NCI-H2196 treated with DMSO at 0.1 percent for 48 hours (cell line): Measurements from ENCODE around the gene GTF2F1.
"Not testable (repeated sequence)": the region's sequence is repeated elsewhere in the genome, so short reads cannot be mapped to it uniquely, and the experiment has no call there.

Experiments
- DNase-seq: peaks from one replicate; lab custom pipeline; 2025; ENCODE audit not compliant: unreplicated experiment; lab: John Stamatoyannopoulos, UW

Gene GTF2F1

DNA sequence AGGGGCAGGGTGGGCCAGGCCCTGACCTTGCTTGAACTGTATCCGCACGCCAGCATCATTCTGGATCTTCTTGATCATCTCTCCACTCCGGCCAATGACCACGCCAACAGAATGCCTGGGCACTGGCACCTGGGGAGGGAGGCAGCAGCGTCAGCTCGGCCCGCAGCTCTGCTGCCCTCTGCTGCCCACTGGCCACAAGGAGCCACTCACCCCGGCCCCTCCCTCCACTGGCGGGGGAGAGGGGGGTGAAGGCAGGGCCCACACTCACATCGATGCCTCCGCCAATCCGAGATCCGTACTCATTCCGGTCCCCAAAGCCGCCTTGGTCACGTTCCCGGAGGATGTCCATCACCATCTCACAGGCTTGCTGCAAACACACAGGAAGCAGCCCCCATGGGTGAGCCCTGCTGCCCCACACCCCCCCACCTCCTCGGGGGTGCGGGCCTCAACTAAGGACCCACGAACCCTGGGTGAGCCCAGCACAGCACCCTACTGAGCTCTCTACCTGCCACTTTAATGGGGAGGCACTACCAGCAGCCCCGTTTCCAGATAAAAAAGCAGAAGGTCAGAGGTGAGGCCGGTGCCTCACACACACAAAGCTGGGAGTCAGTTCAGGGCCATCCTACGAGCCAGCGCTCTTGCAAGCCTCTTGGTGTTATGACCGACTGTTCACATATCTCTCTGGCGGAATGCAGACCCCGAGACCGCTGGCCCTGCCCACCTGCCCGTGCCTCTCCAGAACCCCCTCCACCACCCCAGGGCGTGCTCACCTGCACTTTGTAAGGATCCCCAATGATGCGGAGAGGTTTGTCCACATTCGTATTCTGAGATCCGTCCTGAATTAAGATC, 25.0 kb upstream of the GTF2F1 start:
- DNase-seq, result no peak

DNA sequence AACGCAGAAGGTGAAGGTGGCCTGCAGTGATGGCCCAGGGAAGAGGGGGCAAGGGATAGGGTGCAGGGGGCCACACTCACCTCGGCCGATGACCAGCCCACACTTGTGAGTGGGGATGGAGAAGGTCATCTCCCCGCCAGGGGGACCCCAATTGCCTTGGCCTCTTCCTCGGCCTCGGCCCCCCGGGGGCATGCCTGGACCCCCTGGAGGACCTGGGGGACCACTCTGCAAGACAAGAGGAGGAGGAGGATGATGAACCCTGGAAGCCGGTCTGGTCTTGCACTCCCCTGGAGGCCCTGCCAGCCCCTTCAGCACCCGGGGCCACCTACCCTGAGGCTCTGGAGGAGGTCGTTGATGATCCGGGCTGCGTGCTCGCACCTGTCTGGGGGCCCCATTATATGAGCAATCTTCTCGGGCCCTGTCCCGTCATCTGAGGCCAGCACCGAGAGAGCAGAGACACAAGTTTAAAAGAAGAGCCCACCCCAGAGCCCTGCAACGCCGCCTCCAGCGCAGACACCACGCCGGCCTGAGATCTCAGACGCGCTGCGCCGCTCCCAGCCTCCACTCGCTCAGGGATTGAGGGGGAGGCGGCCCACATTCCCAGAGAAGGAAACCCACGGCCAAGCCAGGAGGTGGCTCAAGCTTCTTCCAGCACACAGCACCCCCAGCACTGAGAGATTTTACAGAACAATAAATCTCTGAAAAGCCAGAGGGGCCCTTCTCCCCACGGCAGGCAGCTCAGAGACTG, 23.9 kb upstream of the GTF2F1 start:
- no peak for DNase-seq

- DNase-seq, result no peak
Measured at GRCh38 chr19:6415591-6416190, 22.7 kb upstream of the GTF2F1 start.

DNA sequence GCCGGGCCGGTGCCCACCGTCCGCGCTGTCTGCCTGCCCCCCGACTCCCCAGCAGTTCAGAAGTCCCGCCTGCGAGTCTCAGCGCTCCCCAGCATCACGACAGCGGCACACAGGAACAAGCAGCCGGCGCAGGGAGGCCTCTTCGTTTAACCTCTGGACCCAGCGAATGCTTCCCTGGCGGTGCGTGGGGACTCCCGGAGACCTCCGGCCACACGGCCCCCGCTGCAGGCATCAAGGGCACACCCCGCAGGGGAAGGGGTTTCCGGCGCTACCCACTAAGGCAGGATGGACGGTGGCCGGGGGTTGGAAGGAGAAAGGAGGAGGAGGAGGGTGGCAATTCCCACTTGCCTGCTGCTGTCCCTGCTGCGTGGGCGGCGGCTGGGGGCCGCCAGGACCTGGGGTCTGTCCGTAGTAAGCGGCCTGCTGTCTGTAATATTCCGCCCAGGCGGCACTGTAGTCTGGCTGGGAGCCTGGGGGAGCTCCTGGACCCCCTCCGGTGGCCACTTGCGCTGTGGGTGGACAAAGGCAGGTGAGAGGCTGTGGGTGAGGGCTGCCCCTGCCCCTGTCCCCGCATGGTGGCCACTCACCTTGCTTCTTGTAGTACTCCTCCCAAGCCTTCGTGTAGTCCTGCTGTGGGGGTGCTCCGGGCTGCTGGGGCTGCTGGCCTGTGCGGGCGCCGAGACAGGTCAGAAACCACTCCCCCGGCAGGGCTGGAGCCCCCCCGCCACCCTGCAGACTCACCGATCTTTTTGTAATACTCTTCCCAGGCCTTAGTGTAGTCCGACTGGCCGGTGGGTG, 22.0 kb upstream of the GTF2F1 start:
- DNase-seq, result no peak

DNA sequence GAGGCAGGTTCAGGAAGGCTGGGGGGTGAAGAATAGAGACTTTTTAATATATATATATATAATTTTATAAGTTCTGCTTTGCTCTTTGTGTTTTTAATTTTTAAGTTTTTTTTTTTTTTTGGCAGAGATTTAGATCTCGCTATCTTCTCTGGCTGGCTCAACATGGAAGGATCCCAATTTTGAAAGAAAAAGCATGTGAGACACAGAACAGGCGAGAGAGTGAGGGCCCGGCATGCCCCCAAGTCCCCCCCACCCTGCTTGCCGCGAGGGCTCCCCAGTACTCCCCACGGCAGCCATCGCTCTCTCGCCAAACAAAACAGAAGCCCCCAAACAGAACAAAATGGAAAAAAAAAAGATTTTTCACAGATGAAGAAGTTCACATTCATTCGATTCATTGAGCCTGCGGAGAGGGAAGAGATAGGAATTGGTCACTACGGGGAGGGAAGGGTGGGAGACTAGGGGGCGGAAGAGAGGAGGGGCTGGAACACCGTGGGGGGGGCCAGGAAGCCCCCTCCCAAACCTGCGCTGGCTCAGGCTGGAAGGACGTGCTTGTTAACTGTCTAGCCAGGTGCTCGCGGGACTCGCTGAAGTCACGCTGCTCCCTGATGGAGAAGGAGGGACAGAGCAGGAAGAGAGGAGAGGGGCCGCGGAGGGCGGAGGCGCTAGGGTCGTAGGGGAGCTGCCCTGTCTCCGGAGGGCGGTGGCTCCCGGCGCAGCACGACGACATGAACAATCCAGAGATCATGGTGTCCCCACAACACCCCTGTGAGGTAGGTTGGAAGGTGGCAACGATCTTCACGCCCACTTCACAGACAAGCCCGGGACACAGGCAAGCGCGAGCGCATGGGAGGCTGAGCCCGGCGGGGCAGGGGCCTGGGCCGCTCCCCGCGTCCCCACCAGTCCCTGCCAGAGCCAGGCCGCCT, 21.0 kb upstream of the GTF2F1 start:
- DNase-seq, result no peak

GRCh38 chr19:6413291-6413690, 20.3 kb upstream of the GTF2F1 start:
- no peak for DNase-seq

DNA sequence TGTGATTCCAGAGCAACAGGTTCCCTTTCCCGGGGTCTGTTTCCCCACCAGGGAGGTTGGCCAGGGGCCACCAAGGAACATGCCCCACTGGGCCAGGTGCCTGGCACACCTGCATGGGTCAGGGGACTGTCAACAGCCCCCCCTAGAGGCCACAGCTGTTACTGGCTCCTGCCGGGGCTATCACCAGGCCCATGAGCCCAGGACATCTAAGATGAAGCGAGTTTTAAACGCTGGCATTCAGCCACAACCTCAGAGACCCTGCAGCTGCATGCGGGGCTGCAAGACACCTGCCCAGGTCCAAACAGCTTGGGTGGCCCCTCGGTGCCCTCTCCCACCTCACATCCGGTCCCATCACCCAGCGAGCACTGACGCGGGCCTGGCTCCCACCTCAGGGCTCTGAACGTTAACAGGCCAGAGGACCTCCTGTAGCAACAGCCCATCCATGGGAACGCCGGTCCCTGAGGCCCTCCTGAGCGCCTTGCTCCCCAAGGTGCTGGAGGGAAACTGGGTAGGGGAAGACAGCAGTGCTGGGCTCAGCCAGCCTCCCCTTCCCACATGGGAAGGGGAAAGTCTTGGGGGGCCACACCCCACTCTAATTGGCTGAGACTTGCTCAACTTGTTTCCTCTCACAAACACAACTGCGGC, 19.6 kb upstream of the GTF2F1 start:
- DNase-seq, result no peak

DNA sequence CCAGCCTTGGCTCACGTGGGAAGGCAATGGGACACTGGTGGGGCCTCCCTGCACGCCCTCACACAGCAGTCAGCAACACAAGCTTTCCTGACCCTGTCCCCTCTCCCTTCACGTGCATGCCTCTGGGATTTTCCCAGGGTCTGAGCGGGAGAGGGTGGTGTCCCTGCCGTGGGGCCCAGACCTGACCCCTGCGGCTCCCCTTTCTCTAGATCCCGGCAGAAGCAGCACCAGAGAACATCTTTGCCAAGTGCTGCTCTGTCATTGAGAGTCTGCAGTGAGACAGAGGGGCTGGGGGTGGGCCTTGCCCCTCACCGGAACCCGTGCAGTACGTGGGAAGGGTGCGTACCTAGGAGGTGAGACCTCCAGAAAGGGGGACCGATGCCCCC, 19.1 kb upstream of the GTF2F1 start:
- no peak for DNase-seq

- DNase-seq, result no peak
Measured at GRCh38 chr19:6409346-6409745, 16.4 kb upstream of the GTF2F1 start.

- no peak for DNase-seq
Measured at GRCh38 chr19:6406401-6406800, 13.4 kb upstream of the GTF2F1 start.

DNA sequence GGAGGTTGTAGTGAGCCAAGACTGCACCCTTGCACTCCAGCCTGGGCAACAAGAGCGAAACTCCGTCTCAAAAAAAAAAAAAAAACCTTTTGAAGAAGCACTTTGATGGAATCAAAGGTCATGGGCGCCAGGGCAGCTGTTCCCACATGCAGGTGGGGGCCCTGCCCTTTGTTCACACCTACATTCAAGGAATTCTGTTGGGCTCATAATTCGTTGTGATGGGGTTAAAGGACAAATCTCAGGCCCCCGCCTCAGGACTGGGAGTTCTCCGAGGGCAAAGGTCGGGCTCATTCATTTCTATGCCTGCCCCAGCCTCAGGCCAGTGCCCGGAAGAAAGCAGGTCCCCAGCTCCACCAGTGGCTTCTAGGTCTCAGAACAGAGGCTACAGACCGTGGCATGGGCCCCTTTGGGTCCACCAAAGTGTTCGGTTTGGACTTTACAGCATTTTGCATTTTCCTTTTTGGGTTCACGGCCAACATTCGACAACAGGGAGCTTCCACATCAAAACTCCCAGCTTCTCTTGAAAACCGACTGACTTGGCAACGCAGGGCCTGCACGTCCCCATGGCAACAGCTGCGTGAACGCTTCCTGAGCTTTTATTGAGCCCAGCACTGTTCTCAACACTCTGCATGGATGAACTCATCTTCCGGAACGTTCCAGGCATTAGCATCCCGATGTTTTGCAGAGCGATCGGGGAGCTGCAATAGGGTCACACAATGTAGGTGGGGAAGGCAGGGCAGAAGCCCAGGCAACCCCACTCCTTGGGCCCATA, 10.1 kb upstream of the GTF2F1 start:
- no peak for DNase-seq

DNA sequence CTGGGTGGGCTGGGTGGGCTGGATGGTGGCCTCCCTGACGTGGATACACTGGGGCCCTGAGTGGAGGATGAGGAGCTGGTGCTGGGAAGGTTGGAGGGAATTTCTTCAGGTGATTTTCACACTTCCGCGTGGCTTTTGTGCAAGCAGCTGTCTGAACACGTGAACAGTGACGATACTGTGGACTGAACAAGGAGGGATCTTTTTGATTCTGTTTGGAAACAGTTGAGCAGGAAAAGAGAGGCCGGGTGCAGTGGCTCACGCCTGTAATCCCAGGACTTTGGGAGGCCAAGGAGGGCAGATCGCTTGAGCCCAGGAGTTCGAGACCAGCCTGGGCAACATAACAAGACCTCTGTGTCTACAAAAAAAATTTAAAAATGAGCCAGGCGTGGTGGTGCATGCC, 9.1 kb upstream of the GTF2F1 start:
- DNase-seq, result no peak

DNA sequence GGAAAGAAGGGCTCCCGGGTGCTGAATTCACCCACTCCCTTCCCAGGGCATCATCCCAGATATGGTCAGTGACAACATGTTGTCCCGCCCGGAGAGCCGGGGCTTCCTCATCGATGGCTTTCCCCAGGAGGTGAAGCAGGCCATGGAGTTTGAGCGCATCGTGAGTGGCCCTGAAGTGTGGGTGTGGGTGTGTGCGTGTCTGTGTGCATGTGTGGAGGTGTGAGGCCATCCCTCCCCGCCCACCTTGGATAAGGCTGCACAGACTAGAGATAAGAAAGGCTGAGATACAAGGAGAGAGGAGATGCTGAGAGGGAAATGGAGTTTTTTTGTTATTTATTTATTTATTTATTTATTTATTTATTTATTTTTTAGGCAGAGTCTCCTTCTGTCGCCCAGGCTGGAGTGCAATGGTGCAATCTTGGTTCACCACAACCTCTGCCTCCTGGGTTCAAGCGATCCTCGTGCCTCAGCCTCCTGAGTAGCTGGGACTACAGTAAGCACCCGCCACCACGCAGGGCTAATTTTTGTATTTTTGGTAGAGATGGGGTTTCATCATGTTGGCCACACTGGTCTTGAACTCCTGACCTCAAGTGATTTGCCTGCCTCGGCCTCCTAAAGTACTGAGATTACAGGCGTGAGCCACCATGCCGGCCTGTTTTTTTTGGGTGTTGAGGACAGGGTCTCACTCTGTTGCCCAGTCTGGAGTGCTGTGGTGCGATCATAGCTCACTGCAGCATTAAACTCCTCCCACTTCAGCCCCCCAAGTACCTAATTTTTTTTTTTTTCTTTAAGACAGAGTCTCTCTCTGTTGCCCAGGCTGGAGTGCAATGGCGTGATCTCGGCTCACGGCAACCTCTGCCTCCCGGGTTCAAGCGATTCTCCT, 7.3 kb upstream of the GTF2F1 start:
- not testable (repeated sequence) for DNase-seq

DNA sequence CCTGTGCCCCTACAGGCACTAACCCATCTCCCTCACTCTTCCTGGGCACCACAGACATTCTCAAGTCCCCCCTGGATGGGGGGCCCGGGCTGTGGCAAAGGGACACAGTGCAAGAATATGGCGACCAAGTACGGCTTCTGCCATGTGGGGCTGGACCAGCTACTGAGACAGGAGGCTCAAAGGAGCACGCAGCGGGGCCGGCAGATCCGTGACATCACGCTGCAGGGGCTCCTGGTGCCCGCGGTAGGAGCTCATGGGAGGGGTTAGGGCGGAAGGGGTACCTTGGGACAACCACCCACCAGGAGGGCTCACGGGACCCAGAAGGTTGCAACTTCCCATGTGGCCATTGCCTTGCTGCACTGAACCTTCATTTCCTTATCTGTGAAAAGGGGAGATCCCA, 3.3 kb upstream of the GTF2F1 start:
- no peak for DNase-seq

DNA sequence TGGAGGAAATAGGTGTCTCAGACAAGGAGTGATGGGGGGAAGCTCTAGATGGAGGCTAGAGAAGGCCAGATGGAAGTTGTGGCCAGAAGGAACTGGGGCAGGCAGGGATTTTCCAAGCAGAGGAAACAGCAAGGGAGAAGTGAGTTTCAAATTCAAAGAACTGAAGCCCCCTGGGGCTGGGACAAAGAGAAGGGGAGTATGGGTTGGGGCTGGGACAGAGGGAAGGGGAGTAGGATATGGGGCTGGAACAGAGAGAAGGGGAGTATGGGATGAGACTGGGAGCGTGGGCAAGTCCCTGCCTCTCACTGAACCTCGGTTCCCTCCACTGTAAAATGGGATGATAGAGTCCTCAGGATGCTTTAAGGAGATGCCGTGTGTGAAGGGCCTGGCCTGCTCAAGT, 1.9 kb upstream of the GTF2F1 start:
- DNase-seq, result no peak

- no peak for DNase-seq
Measured at GRCh38 chr19:6393983-6394412, 1.0 kb upstream of the GTF2F1 start.

DNA sequence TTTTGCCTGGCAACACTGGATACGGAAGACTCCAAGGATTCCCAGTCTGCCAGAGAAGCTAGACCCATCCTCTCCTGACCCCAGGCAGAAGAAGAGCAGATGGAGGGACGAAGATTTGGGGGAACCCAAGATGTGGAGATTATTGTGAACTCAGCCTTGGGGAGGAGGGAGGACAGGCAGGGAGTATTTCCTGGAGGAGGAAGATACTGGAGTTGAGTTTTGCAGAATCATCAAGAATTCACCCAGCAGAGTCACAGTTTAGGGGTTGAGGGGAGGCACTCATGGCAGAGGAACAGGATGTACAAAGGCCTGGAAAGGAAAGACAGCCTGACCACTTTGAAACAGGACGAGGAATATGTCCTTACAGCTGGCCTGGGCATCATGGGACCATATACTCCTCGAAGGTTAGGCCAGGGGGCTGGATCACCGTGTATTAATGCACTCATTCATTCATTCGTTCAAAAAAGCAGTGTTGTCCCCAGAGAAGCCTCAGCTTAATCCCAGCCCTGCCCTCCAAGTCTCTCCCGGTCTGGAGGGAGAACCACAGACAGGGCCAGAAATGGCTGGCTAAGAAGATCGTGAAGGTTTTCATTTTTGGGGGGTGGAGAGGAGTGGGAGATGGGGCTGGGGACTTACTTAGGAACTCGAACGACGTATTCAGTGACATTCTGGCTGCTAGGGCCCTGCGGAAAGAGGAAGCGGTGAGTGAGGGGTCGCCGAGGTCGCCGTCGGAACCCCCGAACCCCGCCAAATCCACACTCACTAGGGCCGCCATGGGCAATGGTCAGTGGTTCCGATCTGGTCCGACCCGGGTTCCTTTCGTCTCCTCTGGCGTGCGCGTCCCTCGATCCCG, 517 bp downstream of the GTF2F1 start:
- DNase-seq, result no peak
